ENCODE measurements around the gene ARHGAP31.
"Not testable (repeated sequence)": the region's sequence is repeated elsewhere in the genome, so short reads cannot be mapped to it uniquely, and the experiment has no call there.

The ARHGAP31 gene

DNA sequence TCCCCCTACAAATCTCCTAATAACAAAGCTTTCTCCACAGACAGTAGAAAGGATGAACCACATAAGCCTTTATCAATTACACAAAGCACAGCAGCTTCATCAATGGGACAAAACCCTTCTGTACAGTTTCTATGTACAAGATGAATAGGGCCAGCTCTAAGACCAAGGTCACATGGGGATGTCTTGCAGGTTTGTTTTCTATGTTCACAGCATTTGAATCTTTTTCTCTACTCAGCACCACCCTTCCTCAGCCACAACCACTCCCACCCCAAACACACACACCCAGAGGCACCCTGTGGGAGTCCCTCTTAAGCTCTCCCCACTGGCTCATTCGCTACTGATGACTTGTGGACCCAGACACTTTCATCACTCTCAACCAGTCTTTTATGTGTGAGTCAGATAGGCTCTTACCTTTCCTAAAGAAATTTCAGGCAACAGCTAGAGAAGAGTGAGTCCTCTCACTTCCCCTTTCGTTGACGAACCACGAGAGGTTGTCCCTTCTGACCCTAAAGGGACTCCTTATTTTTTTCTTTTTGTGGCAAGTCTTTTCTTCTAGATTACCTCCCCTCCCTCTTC is 57.9 kb downstream of the ARHGAP31 start:
- no peak for DNase-seq

DNA sequence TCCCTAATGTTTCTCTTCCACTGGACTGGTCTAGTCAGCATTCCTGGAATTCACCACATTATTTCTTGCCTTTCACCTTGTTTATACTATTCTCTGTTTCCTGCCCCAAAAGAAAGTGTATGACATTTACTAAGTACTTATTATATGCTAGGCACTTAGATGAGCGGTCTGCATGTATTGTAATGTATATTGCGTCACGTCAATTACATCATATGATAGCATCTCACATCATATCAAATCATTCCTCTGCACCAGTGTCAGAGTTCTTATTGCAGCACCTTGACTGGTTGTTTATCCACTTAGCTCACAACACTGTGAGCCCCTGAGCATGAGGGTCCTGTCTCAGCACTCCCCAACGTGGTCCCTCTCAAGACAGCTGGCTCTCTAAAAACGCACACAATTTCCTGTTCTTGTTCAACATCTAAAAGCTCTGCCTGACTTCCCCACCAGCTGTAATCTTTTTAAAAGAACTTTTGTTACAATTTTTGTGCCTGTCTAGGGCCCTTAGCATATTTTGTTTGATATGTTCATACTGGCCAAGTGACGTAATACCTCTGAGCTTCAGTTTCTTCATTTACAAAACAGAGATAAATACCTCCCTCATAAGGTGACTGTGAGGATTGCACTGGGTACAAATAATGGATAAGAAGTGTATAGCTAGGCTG is 58.8 kb downstream of the ARHGAP31 start:
- peak in 1 of 2 experiments; percentile 24 for DNase-seq

- DNase-seq: not testable (repeated sequence)
Measured at GRCh38 chr3:119355608-119356007, 61.4 kb downstream of the ARHGAP31 start.

DNA sequence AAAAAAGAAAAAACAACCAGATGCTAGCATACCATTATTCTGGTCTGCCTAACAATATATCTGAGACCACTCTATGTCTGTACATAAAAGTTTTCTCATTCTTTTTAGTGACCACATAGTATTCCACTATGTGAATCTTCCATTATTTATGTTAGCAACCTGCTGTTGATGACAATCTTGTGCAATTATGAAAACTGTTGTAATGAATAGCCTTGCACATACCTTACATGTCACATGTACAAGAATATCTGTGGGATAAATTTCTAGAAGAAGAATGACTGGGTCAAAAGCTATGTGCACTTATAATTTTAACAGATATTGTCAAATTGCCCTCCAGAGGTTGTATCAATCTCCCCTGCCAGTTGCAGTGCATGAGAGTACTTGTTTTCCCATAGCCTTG is 62.5 kb downstream of the ARHGAP31 start:
- no peak for DNase-seq

- DNase-seq: no peak
Measured at GRCh38 chr3:119357190-119357589, 63.0 kb downstream of the ARHGAP31 start.

DNA sequence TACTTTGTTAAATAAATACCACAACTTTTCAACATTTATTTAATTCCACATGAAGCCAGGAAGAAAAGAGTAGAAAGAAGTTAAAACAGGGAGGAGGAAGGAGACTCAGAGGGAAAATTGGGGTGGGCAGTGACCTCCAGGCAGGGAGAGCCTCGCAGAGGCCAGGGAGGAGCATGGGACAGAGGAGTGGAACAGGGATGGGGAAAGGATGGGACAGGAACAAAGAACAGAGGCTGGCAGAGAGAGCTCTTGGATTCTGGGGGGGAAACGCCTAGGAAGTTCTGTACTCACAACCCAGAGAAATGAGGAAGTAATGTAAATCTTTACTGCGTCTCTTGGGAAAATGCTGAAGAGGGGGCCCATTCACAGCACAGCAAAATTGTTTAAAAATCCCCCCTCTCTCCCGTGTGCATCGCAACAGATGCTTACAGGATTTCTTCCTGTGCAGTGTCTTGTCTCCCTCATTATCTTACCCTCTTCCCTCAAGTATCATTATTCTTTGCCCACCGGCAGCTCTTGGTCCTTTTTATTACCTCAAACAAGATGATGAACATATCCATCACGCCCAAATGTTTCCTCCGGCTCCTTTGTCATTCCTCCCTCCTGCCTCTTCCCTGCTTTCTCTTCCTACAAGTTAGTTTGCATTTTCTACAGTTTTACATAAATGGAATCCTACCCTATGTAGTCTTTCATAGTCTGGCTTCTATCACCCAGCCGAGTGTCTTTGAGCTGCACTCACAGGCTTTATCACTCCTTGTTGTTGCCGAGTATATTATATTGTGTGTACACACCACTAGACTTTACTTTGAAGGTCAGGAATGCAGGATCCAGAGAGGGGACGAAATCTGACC is 65.5 kb downstream of the ARHGAP31 start:
- DNase-seq: no peak

DNA sequence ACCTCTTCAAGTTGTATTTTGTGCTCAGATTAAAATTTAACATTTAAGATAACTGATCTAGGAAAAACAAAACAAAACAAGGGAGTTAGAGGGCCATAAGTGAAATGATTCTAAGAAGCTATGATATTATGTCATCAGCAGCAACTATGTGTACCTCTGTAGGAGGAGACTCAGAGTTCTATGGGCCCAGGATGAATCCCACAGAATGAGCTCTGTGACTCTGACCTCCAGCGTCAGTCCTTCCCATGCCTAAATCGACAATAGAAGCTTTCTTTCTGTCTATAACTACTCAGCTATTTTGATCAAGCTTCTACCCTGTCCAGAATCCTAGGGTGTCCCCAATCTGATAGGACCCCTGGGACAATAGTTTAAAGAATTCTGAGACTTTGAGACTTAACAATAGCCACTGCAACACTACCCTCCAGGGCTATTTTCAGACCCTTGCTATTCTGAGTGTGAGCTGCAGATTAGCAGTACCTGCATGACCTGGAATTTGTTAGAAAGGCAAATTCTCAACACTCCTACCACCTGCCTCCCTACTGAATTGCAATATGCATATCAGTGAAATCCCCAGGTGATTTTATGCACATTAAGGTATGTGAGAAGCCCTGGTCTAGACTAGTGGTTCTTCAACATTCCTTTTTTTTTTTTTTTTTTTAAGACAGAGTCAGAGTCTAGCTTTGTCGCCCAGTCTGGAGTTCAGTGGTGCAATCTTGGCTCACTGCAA is 66.7 kb downstream of the ARHGAP31 start:
- no peak for DNase-seq

DNA sequence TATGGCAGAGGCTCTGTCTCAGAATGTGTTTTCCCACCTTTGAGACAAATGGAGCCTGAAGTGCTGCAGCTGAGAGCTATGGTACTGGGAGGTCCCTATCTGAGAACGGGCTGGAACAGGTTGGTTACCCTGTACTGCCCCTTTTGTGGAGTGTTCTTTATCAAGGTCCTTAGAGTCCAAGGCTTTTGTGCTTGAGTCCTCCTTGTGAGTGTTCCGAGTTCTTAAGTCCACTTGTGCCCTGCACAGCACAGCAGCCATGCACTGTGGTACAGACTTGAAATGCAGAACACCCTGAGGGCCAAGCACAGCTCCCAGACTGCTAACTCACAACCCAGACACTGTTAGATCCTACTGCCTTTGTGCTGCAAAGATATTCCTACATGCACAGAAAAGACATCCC is 67.8 kb downstream of the ARHGAP31 start:
- no peak for DNase-seq

DNA sequence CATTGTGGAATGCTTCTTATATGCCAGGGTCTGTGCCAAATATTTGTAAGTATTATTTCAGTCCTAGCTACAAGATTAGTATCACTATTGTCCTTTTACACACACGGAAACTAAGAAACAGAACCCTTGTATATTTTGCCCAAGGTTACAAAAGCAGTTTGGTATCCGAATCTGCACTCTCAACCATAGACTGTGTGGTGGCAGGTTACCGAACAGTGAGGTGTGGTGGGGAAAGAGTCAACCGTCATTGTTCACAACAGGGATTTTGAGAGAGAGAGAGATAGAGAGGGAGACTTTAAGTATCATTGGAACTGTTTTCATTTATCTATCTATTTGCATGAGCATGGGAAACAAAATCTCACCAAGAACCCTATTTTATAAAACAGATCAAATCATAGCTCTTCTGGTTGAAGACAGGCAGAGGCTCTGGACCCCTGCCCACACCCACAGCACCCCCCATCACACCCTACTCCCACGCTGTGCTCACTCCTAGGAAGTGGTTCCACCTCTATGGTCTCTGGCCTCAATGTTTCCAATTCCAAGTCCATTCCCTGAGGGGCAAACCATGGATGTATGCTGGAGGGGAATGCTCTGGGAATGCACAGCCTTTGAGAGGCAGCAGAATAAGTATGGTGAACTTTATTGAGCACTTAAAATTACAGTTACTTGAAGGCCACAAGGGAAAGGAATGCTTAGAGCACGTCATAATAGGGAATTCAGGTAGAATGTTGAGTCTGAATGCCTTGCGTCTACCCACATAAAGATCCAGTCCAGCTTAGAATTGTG is 69.0 kb downstream of the ARHGAP31 start:
- DNase-seq: no peak

DNA sequence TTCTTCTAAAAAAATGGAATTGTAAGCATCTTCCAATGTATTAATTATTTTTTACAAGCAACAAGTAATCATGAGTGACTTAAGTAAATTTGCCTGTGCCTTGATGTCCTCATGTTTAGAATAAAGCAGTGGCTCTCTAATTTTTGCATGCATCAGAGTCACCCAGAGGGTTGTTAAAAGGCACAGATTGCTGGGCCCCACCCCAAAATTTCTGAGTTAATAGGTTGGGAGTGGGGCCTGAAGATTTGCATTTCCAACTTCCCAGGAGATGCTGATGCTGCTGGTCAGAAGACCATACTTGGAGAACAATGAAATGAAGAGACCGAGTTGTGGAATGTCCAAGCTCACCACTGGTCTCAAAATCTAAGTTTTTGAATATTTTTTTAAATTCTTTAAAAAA is 70.2 kb downstream of the ARHGAP31 start:
- no peak for DNase-seq

DNA sequence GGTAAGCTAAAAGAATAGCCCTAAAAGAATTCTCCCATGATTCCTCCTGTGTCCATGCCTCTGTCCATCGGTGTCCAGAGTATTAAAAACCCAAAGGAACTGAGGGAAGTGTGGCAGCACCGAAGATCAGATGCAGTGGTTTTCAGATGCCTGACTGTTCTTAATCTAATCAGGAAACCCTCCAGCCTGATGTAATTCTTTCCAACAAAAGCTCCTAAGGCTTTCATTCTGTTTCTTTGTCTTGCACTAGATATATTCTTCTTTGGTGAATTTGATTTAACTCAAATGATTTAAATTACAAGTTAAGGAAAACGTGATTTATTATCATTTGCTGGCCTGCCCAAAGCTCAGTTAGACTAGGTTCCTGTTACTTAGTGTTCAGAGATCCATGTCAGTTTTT is 71.2 kb downstream of the ARHGAP31 start:
- no peak for DNase-seq

- DNase-seq: no peak
Measured at GRCh38 chr3:119367000-119367399, 72.8 kb downstream of the ARHGAP31 start.

DNA sequence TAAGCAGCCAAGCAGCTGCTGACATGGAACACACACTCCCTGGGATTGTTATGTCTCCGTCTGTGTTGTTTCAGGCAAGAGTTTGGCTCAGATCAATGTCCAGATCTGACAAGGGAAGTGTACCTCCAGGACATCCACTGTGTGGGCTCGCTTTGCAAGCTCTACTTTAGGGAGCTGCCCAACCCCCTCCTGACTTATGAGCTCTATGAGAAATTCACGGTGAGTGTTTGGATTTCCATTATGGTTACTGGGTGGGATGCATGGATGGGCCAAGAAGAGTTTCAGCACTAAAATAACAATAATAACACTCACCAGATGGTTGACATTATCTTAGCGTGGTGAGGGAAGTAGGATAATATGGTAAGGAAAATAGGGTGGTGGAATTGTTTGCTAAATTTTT is 74.1 kb downstream of the ARHGAP31 start:
- DNase-seq: no peak

DNA sequence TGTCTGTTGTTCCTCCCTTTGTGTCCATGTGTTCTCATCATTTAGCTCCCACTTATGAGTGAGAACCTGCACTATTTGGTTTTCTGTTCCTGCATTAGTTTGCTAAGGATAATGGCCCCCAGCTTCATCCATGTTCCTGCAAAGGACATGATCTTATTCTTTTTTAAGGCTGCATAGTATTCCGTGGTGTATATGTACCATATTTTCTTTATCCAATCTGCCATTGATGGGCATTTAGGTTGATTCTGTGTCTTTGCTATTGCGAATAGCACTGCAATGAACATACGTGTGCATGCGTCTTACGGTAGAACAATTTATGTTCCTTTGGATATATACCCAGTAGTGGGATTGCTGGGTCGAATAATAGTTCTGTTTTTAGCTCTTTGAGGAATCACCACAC is 77.6 kb downstream of the ARHGAP31 start:
- not testable (repeated sequence) for DNase-seq

- no peak for DNase-seq
Measured at GRCh38 chr3:119375106-119375505, 80.9 kb downstream of the ARHGAP31 start.

DNA sequence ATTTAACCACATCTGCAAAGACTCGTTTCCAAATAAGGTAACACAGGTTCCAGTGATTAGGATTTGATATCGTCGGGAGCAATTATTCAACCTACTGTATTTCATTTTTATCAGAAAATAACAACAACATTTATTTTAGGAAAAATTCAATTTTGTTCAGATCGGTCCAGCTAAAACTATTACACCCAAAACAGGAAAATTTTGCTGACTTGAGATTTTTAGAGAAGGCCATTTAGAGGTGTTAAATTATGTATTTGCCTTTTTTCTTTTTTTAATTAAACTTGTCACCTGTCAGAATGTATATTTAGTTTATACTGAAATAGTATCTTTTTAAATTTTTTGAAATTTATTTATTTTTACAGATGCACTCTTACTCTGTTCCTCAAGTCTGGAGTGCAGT is 81.3 kb downstream of the ARHGAP31 start:
- DNase-seq: no peak

DNA sequence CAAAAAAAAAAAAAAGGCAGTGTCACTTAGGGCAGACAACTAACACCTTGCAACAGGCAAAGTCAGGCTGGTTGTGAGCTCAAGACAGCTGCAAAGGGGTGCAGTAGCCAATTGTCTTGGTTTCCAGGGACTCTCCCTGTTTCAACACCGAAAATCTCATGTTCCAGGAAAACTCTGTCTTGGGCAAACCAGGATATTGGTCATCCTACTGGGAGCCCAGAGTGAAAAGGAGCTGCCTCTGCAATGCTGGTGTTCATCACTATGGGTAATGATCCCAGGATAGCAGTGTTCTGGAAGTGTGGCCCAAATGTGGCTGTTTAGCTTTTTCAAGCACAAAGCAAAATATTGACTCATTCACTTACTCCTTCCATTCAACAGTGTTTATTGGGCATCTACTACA is 82.6 kb downstream of the ARHGAP31 start:
- no peak for DNase-seq

- DNase-seq: no peak
Measured at GRCh38 chr3:119378259-119378803, 84.1 kb downstream of the ARHGAP31 start.

DNA sequence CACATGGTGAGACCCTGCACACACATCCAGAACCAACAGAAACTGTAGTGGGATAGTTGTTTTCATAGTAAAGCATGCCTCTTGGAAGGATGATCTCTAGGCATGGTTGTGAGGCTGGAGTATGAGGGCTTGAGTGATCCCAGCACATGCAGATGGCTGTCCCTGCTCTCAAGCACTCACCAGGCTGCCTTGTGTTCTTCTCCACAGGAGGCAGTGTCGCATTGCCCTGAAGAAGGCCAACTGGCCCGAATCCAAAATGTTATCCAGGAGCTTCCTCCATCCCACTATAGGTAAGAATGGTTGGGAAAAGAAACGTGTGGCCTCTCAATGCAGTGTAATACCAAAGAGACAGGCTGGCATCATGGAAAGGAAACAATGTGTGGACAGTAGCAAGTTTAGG is 86.5 kb downstream of the ARHGAP31 start:
- DNase-seq: no peak

DNA sequence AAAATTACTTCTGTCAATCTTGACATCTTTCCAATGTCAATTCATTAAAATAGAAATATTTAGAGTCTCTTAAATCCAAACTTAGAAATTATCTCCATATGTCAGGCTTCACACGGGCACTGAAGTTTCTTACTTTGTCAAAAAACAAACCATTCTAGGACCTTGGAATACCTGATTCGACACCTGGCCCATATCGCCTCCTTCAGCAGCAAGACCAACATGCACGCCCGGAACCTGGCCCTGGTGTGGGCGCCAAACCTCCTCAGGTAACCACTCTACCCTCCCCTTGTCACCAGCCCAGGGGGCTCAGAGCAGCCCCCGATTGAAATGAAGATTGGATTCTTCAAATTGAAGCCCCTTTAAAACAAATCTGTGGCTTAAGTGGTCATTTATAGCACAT is 88.0 kb downstream of the ARHGAP31 start:
- DNase-seq: no peak

DNA sequence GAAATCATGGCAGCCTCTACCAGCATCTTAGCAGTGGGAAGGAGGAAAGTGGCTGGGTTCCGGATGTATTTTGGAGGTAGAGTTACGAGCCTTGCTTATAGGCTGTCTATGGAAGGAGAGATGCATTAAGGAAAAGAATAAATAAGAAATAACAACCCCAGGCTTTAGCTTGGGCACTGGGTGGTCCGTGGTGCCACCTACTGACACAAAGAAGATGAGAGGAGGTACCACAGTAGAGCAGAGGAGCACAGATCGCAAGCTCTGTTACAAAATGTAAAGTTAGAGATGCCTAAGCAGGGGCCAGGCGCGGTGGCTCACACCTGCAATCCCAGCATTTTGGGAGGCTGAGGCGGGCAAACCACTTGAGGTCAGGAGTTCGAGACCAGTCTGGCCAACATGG is 94.4 kb downstream of the ARHGAP31 start:
- no peak for DNase-seq

DNA sequence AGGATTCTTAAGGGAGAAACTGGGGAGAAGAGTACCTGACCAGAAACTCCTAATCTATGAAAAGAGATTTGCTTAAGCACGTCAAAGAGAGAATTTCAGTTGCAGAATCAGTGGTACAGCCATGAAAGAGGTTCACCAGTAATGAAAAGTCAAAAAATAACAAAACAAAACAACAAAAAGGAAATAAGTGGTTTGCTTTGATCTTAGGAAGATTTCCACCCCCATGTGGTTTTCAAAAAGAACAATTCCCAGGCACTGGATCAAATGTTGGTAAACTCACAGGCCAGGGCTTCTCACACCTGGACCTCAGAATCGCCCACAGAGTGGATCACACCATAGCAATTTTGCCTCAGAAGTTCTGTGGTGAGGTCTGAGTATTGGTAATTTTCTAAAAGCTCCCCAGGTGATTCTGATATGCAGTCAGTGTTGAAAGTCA is 101.8 kb downstream of the ARHGAP31 start:
- no peak for DNase-seq
